ENCODE data around the gene PTGER2.

PTGER2 gene

GRCh38 chr14:52370406-52370935 lies 56.4 kb downstream of the PTGER2 start:
- DNase-seq (ENCODE audit: low read depth in 2 of 2) = no peak

GRCh38 chr14:52377940-52378339 lies 63.8 kb downstream of the PTGER2 start:
- DNase-seq (ENCODE audit: low read depth in 2 of 2) = no peak

All from stimulated activated CD4-positive, alpha-beta T cell treated with anti-CD3 and anti-CD28 coated beads, Interleukin-4, amount 100 ng/mL, for 48 hours (primary cell).